ENCODE results near the gene CD244. TPM values are rescaled to one million over a fixed set of nuclear protein-coding genes. Genes with fewer than 3 reads are reported as not detected.

The CD244 gene
- total RNA-seq, 2 donors from 2014 or later: 0.49 to 0.58 TPM

DNA sequence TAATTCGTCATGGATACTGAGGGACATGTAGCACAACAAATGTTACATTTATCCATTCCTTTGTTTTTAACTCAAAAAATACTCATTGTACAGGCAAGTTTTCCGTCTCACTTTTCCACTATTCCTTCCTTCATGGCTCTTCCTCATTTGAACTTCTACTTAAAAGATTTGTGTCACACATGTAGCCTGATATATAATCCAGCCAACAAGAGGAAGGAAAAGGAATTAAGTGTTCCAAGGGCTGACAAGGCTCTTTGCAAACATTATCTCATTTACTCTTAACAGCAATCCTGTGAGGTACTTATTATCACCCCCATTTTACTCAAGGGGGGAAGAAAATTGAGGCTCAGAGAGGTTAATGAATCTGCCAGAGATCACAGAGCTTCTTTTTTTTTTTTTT is 22.9 kb downstream of the CD244 start:
- no peak overlapping the region for H3K4me3 ChIP-seq
- peaks cover 5% of the 10 kb centered on the region for H3K4me1 ChIP-seq
- TF ChIP-seq, protein P1, sequence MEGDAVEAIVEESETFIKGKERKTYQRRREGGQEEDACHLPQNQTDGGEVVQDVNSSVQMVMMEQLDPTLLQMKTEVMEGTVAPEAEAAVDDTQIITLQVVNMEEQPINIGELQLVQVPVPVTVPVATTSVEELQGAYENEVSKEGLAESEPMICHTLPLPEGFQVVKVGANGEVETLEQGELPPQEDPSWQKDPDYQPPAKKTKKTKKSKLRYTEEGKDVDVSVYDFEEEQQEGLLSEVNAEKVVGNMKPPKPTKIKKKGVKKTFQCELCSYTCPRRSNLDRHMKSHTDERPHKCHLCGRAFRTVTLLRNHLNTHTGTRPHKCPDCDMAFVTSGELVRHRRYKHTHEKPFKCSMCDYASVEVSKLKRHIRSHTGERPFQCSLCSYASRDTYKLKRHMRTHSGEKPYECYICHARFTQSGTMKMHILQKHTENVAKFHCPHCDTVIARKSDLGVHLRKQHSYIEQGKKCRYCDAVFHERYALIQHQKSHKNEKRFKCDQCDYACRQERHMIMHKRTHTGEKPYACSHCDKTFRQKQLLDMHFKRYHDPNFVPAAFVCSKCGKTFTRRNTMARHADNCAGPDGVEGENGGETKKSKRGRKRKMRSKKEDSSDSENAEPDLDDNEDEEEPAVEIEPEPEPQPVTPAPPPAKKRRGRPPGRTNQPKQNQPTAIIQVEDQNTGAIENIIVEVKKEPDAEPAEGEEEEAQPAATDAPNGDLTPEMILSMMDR (IDR thresholded peaks at IDR 0.05): no peak
- H3K36me3 ChIP-seq: no peaks in the 10 kb centered on the region
- intact Hi-C loops (cut with DNase I): loop anchor here (5.0 kb wide), 1 partner anchor 43 kb away; no protein-coding TSS in a partner anchor
- H3K9me3 ChIP-seq: no peaks in the 10 kb centered on the region
- no peak for DNase-seq
- no peak overlapping the region for H3K27ac ChIP-seq
- no peaks in the 10 kb centered on the region for H3K27me3 ChIP-seq
- H3K9ac ChIP-seq (ENCODE audit: low read depth in 2 of 2, low read length in 2 of 2): no peak overlapping the region

DNA sequence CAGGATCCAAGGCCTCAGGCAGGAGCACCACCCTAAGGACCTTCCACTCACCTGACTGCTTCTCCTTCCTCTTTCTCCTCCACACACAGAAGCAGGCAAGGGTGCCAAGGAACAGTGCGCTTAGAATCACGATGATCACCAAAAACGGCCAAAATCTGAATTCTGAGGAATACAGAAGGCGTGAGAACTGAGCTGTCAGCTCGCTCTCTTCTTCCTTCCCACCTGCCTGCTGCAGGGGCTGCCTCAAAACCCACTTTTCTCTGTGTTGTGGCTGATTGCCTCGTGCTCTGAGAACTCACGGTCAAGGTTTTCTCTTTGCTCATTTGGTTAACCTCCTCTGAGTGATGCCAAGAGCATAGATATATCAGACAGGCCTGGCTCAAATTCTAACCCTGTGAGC is 23.8 kb downstream of the CD244 start:
- H3K9me3 ChIP-seq: no peaks in the 10 kb centered on the region
- peaks cover 5% of the 10 kb centered on the region for H3K4me1 ChIP-seq
- TF ChIP-seq, protein P1 (IDR thresholded peaks at IDR 0.05): no peak
- H3K36me3 ChIP-seq: no peaks in the 10 kb centered on the region
- no peaks in the 10 kb centered on the region for H3K27me3 ChIP-seq
- intact Hi-C loops (cut with DNase I): loop anchor here (5.0 kb wide), 1 partner anchor 43 kb away; no protein-coding TSS in a partner anchor
- no peak overlapping the region for H3K9ac ChIP-seq (ENCODE audit: low read depth in 2 of 2, low read length in 2 of 2)
- no peak overlapping the region for H3K4me3 ChIP-seq
- H3K27ac ChIP-seq: no peak overlapping the region
- no peak for DNase-seq

DNA sequence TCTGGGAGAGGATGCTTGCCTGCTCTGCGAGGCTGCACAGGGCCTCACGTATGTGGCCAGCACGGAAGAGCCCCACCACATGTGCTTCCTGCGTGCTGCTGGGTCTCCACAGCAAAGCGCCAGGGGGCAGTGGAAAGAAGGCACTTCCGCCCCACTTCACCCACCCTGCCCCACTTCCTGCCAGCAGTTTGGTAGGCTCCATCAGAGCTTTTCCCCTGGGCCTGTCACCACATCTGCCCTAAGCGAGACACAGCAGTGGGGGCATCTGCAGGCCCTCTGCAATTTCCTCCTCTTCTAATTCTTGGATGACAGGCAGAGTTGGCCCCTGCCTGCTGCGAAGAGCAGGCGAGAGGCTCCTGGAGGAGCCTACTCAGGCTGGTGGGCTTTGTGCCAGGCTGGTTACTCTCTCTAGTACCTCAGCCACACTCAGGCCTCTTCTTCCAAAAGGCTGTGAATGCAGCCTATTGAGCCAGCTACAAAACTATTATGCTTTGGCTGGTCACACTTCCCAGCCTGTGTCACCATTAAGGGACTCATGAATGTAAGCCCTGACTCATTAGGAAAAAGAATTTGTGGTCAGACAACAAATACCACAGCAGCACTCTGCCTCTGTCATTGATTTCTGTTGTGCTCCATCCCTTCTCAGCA is 25.0 kb downstream of the CD244 start:
- H3K36me3 ChIP-seq: no peaks in the 10 kb centered on the region
- no peak for DNase-seq
- H3K4me1 ChIP-seq: peaks cover 5% of the 10 kb centered on the region
- H3K27ac ChIP-seq: no peak overlapping the region
- H3K9ac ChIP-seq (ENCODE audit: low read depth in 2 of 2, low read length in 2 of 2): no peak overlapping the region
- intact Hi-C loops (cut with DNase I): loop anchor here (5.0 kb wide), 1 partner anchor 45 kb away; no protein-coding TSS in a partner anchor
- no peaks in the 10 kb centered on the region for H3K27me3 ChIP-seq
- no peak overlapping the region for H3K4me3 ChIP-seq
- no peaks in the 10 kb centered on the region for H3K9me3 ChIP-seq
- TF ChIP-seq, protein P1 (IDR thresholded peaks at IDR 0.05): no peak

DNA sequence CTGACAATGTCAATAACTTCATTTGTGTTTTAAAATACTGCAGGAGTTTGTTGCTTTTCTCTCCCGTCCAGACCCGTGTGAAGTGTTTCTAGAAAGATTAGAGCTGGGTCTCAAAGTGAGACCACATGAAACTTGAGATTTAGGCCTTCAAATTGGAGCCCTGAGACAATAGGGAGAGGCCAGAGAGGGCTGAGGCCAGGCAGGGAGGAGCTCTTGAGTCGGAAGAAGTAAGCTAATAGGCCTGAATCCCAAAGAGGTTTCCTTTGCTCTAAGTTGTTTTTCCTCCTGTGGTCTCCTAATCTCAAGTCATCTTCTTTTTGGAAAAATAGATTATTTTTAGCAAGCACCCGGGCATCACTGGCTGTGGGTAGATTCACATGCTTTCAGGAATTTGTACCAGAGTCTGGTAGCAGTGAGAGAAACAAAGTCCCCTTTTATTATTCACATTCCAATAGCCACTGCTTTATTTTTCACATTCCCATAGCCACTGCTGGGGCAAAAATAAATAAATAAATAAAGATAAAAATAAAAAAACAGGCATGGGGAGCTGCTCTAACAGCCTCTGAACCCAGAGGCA is 25.6 kb downstream of the CD244 start:
- Histone ChIP-seq H3K27me3 (no peaks in the 10 kb centered on the region), H3K36me3 (no peaks in the 10 kb centered on the region), H3K4me3 (no peak overlapping the region), H3K9ac (ENCODE audit: low read depth in 2 of 2, low read length in 2 of 2) (no peak overlapping the region), H3K27ac (no peak overlapping the region), H3K4me1 (peaks cover 5% of the 10 kb centered on the region), H3K9me3 (no peaks in the 10 kb centered on the region)
- TF ChIP-seq, protein P1 (IDR thresholded peaks at IDR 0.05): no peak
- no peak for DNase-seq
- intact Hi-C loops (cut with DNase I): loop anchor here (5.0 kb wide), 1 partner anchor 45 kb away; no protein-coding TSS in a partner anchor

DNA sequence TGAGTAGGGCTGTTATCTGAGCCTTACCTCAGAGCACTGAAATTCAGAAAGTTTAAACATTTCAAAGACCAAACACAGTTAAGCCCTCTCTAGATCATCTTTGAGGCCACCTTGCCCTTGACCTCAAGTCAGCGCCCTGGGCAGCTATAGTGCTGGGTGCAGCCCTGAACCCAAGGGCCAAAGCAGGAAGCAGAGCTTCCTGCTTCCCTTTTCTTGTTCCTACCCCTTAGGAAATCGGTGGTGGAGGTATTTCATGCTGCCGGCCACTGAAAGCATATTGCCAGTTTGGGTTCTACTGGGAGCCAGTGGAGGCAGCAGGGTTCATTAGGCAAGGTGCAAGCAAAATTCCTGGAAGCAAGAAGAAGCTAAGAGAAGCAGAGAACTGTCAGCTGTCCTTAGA is 26.1 kb downstream of the CD244 start:
- intact Hi-C loops (cut with DNase I): loop anchor here (5.0 kb wide), 1 partner anchor 46 kb away; no protein-coding TSS in a partner anchor
- H3K9me3 ChIP-seq: no peaks in the 10 kb centered on the region
- TF ChIP-seq, protein P1 (IDR thresholded peaks at IDR 0.05): no peak
- H3K4me1 ChIP-seq: peaks cover 5% of the 10 kb centered on the region
- H3K36me3 ChIP-seq: no peaks in the 10 kb centered on the region
- DNase-seq: no peak
- H3K27ac ChIP-seq: no peak overlapping the region
- H3K4me3 ChIP-seq: no peak overlapping the region
- no peak overlapping the region for H3K9ac ChIP-seq (ENCODE audit: low read depth in 2 of 2, low read length in 2 of 2)
- no peaks in the 10 kb centered on the region for H3K27me3 ChIP-seq
